ENCODE results near the gene PERM1.

The PERM1 gene

GRCh38 chr1:965526-966134 lies 16.3 kb downstream of the PERM1 start:
- DNase-seq (ENCODE audit: low spot score) (no peak), FAIRE-seq (no peak)

- DNase-seq (ENCODE audit: low spot score) (no peak), FAIRE-seq (no peak)
These were observed 17.0 kb downstream of the PERM1 start for GRCh38 chr1:964691-965525.

GRCh38 chr1:963746-964525 lies 18.0 kb downstream of the PERM1 start:
- DNase-seq (ENCODE audit: low spot score) (no peak), FAIRE-seq (no peak)

DNA sequence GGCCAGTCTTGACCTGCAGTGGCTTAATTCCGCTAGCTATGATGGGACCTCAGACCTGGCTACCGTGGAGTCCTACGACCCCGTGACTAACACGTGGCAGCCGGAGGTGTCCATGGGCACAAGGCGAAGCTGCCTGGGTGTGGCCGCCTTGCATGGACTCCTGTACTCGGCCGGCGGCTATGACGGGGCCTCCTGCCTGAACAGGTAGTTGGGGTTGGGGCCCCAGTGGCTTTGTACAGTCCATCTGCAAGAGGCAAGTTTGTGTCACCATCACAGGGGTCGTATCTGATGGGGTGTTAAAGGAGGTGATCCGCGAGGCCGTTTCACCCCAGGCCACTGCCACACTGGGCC lies 18.6 kb downstream of the PERM1 start:
- FAIRE-seq, result no peak
- no peak for DNase-seq (ENCODE audit: low spot score)

DNA sequence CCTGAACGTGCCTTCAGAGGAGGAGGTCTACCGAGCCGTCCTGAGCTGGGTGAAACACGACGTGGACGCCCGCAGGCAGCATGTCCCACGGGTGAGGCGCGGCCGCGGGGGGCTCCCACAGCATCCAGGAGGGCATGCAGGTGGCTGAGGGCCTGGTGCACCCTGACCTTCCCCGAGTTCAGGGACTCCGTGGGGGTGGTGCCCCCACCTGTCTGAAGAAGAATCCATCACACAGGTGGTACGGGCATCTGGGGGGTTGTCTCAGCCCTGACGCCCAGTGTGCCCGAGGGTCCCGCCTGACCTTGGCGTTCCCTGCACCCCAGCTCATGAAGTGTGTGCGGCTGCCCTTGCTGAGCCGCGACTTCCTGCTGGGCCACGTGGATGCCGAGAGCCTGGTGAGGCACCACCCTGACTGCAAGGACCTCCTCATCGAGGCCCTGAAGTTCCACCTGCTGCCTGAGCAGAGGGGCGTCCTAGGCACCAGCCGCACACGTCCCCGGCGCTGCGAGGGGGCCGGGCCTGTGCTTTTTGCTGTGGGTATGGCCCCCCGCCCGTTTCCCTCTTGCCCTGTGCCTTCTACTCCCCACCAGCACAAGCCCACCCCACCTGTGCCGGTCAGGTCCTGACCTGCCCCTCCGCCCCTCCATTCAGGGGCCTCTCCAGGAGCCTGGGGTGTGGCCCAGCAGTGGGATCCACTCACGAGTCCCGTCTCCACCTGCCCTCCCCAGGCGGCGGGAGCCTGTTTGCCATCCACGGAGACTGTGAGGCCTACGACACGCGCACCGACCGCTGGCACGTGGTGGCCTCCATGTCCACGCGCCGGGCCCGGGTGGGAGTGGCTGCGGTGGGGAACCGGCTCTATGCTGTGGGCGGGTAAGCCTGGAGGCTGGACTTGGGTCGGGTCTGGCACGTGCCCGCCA lies 19.3 kb downstream of the PERM1 start:
- no peak for FAIRE-seq
- no peak for DNase-seq (ENCODE audit: low spot score)

- no peak for DNase-seq (ENCODE audit: low spot score)
- FAIRE-seq, result no peak
These were observed 20.7 kb downstream of the PERM1 start for GRCh38 chr1:961132-961669.

GRCh38 chr1:960363-961131 lies 21.3 kb downstream of the PERM1 start, which contains the start of gene KLHL17:
Gene KLHL17, plus strand, starts transcription at chr1:960584. Its CDS starts 110 bp downstream, at chr1:960694.
- FAIRE-seq (no peak), DNase-seq (ENCODE audit: low spot score) (peak; percentile 23)

DNA sequence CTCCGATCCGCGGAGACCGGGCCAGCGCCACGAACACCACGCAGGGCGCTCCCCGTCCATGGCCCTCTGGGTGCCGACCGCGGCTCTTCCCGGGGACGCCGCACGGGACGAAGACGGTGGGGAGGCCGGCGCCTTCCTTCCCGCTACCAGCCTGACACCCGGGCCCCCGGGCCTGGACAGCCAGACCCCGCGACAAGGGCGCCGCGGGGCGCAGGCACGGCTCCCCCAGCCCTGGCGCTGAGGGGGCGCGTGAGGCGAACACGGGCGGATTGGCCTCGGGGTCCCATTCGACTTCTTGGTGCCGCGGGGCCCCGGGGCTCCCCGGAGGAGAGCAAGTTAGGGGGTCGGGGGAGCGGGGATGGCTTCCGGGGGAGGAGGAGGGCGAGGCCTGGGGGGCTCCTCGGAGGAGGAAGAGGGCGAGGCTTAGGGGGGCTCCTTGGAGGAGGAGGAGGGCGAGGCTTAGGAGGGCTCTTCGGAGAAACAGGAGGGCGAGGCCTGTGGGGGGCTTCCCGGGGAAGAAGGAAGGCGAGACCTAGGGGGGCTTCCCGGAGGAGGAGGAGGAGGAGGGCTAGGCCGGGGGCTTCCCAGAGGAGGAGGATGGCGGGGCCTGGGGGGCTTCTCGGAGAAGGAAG lies 22.0 kb downstream of the PERM1 start:
- no peak for DNase-seq (ENCODE audit: low spot score)
- FAIRE-seq, result no peak

GRCh38 chr1:958823-959730 lies 22.8 kb downstream of the PERM1 start, which contains the start of gene NOC2L:
Gene NOC2L, minus strand, starts transcription at chr1:959256. Its CDS starts 16 bp downstream, at chr1:959240.
- DNase-seq (ENCODE audit: low spot score) (peak; percentile 74), FAIRE-seq (no peak)

DNA sequence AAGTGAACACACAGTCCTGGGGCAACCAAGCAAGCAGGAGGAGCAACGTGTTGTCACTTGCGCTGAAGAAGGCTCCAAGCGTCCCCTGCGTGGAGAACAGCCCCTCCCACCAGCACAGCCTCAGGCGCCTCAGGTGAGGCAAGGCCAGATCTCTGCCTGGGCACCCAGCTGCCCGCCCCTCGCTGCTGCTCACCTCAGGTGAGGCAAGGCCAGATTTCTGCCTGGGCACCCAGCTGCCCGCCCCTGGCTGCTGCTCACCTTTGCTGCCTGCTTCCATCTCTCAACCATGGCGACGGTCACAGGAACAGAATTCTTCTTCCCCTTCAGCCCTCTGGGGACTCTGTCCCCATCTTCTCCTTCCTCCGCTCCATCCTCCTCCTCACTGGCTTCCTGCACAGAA lies 25.3 kb downstream of the PERM1 start:
- FAIRE-seq (no peak), DNase-seq (ENCODE audit: low spot score) (no peak)

DNA sequence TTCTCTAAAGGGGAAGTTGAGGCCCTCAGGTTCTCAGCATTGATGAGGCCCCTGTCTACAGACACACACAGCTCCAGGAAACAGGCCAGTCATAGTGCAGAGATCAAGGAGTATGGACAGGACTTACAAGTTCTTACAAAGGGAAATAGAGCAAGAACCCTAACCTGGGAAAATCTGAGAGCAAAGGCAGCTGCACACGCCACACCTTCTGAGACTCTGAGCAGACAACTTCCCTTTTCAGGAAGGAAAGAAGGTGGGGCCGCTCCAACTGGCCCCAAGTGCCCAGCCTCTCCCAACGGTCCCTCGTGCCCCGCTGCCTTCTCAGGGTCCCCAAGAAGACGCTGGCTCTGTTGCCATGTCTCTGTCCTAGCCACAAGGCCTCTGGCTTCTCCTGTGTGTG lies 26.4 kb downstream of the PERM1 start:
- DNase-seq (ENCODE audit: low spot score), result no peak
- no peak for FAIRE-seq

DNA sequence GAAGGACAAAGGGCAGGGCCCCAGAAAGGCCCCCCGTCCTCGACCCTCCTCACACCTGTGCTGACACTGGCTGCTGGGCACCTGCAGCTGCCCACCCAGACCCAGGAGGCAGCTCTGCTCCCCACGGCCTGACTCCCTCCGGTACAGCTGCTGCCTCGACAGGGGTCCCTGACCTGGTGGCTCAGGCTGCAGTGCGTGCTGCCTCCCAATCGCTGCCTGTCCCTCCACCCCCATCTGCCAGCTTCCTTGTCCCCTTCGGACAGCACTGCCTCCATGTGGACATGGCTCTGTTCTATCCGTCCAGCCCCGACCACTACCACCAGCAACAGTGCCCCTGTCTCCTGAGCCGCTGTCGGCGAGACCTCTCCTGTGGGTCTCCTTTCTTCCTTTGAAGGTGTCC lies 27.0 kb downstream of the PERM1 start:
- FAIRE-seq, result no peak

DNA sequence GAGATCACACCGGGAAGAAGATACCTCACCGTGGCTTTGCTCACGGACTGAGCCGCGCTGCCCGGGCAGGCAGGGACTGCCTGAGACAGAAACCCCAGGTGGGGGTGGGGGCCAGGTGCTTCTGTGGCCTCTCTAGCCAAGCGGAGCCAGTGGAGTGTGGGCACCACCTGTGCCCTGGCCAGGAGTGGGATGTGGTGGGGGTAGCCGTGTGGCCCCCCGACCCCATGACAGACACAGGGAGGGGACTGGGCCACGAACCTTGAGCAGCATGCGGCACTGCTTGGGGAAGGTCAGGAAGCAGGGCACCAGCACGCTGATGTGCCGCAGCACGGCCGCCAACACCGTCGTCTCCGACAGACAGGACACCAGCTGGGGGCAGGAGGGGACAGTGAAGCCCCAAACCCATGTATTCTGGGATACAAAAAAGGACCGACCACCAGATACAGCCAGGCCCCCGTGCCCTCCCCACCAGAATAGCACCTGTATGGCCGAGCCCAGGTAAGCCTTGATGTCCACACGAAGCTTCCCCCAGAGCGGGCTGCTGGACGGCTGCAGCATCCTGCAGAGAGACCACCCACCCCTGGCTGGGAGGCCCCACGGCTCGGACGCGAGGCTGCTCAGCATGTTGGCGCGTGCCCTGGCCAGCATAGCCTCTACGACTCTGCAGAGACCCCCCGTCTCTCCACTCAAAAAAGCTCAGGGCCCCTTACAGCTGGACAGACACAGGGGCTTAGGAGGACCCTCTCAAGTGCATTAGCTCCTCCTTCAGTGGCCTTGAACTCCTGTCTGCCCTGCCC lies 28.2 kb downstream of the PERM1 start:
- FAIRE-seq (no peak), DNase-seq (ENCODE audit: low spot score) (no peak)

More for the DNA sequence above, 27.0 kb downstream of the PERM1 start:
- no peak for DNase-seq (ENCODE audit: low spot score)

GRCh38 chr1:952603-953002 lies 29.3 kb downstream of the PERM1 start:
- DNase-seq (ENCODE audit: low spot score), result no peak
- FAIRE-seq, result no peak

GRCh38 chr1:952201-952600 lies 29.7 kb downstream of the PERM1 start:
- DNase-seq (ENCODE audit: low spot score) (no peak), FAIRE-seq (no peak)

DNA sequence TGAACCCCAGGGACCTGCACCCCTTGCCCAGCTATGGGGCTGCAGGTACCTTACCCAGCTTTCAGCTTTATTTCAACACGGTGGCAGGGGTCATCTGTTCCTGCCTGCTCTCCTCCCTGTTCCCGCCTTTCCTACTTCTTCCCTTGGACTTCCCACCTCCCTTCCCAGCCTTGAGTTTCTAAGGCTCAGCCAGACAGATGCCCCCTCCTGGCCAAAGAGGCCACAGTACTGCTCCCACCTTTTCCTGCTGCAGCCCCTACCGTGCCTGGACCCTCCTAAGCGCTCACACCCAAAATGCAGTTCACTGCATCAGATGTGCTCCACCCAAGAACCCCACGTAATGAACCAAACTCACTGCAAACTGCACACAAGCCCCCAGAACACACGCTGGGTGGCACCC lies 30.5 kb downstream of the PERM1 start:
- DNase-seq (ENCODE audit: low spot score) (no peak), FAIRE-seq (no peak)

DNA sequence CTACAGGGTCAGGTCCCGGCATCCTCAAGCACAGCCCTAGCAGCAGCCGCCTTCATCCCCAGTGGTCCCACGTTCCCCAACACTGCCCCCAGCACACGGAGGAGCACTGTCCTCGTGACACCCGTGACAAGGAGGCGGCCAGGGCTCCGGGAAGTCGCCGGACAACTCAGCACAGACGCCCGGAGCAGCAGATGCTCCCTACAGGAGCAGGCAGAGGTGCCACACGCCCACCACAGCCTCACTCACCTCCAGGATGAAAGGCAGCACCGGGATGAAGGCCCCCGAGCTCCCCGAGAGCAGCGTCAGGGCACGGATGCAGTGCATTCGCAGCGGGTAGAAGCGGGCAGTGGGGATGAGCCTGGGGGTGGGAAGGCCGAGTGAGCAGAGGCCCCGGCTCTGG lies 31.0 kb downstream of the PERM1 start:
- DNase-seq (ENCODE audit: low spot score) (no peak), FAIRE-seq (no peak)

DNA sequence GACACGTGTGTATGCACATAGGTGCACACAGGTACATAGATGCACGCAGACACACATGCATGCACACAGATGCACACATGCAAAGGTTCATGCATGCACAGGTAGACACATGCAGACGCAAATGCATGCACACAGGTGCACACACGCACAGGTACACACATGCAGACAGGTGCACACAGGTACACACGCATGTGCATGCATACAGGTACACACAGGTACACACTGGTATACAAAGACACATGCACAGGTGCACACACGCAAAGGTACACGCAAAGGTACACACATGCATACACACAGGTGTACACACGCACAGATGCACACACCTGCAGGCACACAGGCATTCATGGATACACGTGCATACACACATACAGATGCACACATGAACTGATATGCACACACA lies 31.6 kb downstream of the PERM1 start:
- FAIRE-seq, result no peak
- no peak for DNase-seq (ENCODE audit: low spot score)
